Chondrocyte (in vitro differentiated cells): Measurements from ENCODE around the gene TNIK. TPM values are rescaled to one million over a fixed set of nuclear protein-coding genes. Genes with fewer than 3 reads are reported as not detected.

ENCODE experiments used
- DNase-seq: peaks from one replicate; pipeline ENCODE4 v3.0.0; 2021; ENCODE audit warnings: mixed read lengths, low spot score
- H3K27ac Mint-ChIP-seq: one replicate; pipeline ENCODE4 v1.8.0; 2021; ENCODE audit warnings: mild to moderate bottlenecking, moderate library complexity, mixed read lengths; ENCODE audit not compliant: unreplicated experiment
- H3K27me3 Mint-ChIP-seq: 2 replicates; pipeline ENCODE4 v1.8.0; 2021; ENCODE audit warnings: low read depth, mixed read lengths
- H3K36me3 Mint-ChIP-seq: 2 replicates; pipeline ENCODE4 v1.8.0; 2021; ENCODE audit warnings: low read depth, mixed read lengths
- H3K4me1 Mint-ChIP-seq: 2 replicates; pipeline ENCODE4 v1.8.0; 2021; ENCODE audit warnings: low read depth, mild to moderate bottlenecking, mixed read lengths
- H3K4me3 Mint-ChIP-seq: one replicate; pipeline ENCODE4 v1.8.0; 2021; ENCODE audit warnings: mild to moderate bottlenecking, moderate library complexity, mixed read lengths; ENCODE audit not compliant: unreplicated experiment
- H3K9me3 Mint-ChIP-seq: 2 replicates; pipeline ENCODE4 v1.8.0; 2021; ENCODE audit warnings: low read depth, mixed read lengths
- total RNA-seq: library from RNA; stranded (reverse); gene quantifications from 3 replicates; pipeline ENCODE4 v1.2.1, GENCODE V29; 2021
- TF ChIP-seq, protein P1 (sequence below): fragments of 200-600 bp; sonication (generic); IDR thresholded peaks from 2 replicates; pipeline ENCODE4 v1.5.0; 2021; ENCODE audit warnings: antibody characterized with exemption, mild to moderate bottlenecking, moderate library complexity

Gene TNIK
- total RNA-seq, 1 donor from 2014 or later, result 17.5 TPM

DNA sequence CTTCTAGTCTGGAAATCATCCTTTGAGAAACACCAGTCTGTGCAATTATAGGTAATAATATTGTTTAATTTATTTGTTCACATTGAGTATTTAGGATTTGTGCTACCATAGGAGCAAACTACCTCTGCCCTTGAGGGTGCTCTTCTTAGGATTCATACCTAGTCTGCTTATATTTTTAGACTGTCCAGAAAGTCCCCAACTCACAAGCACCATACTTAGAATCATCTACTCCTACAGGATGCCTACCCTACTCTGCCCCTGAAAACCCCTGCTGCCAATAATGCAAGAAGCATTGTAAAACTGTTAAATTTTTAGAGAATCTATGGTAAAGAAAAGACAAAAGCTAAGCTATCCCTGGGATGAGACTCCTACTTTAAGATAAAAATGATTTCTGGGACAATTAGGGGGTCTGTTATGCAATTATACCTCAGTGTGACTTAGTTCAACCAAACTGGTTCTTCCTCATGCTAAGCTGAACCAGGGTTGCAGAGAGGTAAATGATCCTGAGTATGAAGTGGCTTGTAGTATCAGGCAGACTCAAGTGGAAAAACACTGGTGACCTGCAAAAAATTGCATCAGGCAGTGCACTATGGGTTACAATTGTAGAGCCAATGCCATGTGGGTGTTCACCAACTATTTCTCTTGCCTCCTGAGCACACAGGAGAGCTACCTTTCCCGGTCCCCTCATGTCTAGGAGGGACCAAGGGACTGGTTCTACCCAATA is 133.3 kb downstream of the TNIK start:
- Mint-ChIP-seq H3K27me3 (no peaks in the 10 kb centered on the region), H3K4me1 (peaks cover 35% of the 10 kb centered on the region), H3K4me3 (no peak overlapping the region), H3K27ac (no peak overlapping the region), H3K36me3 (no peaks in the 10 kb centered on the region), H3K9me3 (no peaks in the 10 kb centered on the region)
- TF ChIP-seq, protein P1, sequence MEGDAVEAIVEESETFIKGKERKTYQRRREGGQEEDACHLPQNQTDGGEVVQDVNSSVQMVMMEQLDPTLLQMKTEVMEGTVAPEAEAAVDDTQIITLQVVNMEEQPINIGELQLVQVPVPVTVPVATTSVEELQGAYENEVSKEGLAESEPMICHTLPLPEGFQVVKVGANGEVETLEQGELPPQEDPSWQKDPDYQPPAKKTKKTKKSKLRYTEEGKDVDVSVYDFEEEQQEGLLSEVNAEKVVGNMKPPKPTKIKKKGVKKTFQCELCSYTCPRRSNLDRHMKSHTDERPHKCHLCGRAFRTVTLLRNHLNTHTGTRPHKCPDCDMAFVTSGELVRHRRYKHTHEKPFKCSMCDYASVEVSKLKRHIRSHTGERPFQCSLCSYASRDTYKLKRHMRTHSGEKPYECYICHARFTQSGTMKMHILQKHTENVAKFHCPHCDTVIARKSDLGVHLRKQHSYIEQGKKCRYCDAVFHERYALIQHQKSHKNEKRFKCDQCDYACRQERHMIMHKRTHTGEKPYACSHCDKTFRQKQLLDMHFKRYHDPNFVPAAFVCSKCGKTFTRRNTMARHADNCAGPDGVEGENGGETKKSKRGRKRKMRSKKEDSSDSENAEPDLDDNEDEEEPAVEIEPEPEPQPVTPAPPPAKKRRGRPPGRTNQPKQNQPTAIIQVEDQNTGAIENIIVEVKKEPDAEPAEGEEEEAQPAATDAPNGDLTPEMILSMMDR, result no peak
- no peak for DNase-seq

GRCh38 chr3:171323938-171324536 is 136.2 kb downstream of the TNIK start:
- Mint-ChIP-seq H3K4me1 (peaks cover 58% of the 10 kb centered on the region), H3K27ac (peak overlapping the region; percentile 87), H3K27me3 (no peaks in the 10 kb centered on the region), H3K4me3 (peak overlapping the region; percentile 51), H3K36me3 (no peaks in the 10 kb centered on the region), H3K9me3 (no peaks in the 10 kb centered on the region)
- DNase-seq, result no peak
- TF ChIP-seq, protein P1, result no peak

DNA sequence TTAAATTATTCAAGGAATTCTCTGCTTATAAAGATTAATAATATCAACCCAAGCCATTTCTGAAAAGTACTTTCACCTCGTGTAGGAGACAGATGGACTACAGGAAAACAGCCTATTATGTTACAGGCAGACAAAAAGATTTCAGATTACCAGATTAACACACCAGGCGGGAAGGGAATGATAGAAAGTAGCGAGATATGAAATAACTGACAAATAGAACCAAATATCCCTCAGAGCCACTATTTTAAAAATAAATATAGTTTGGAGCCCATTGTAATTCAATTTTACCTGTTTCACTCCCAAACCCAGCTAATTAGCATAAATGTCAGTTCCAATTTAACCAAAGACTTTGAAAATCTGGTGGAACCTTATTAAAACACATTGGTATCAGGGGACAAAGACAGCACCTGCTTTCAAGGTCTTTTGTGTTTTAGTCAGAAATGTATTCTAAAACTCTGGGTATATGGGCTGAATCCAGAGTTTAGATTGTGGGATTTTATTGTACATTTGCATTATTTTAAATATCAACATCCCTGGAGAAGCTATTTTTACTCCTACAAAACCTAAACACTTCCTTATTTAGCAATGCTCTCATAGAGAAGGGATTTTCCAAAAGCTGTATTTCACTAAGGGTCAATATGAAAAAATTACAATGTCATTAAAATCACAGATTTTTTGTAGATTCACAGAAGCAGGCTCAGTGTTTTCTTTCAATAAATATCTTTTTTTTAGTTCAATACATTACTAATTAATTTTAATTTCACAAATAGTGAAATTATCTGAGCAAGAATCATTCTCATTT is 138.4 kb downstream of the TNIK start:
- Mint-ChIP-seq H3K27ac (no peak overlapping the region), H3K4me1 (peaks cover 49% of the 10 kb centered on the region), H3K27me3 (no peaks in the 10 kb centered on the region), H3K4me3 (no peak overlapping the region), H3K36me3 (no peaks in the 10 kb centered on the region), H3K9me3 (no peaks in the 10 kb centered on the region)
- TF ChIP-seq, protein P1, result no peak
- DNase-seq, result no peak

- Mint-ChIP-seq H3K4me1 (peaks cover 49% of the 10 kb centered on the region), H3K27me3 (no peaks in the 10 kb centered on the region), H3K4me3 (peak overlapping the region; percentile 13), H3K9me3 (no peaks in the 10 kb centered on the region), H3K27ac (peak overlapping the region; percentile 89), H3K36me3 (no peaks in the 10 kb centered on the region)
- TF ChIP-seq, protein P1, result no peak
- no peak for DNase-seq
Observed at GRCh38 chr3:171320750-171321558, 139.3 kb downstream of the TNIK start.
